Measurements from ENCODE around the gene TMEM214.

TMEM214 gene

DNA sequence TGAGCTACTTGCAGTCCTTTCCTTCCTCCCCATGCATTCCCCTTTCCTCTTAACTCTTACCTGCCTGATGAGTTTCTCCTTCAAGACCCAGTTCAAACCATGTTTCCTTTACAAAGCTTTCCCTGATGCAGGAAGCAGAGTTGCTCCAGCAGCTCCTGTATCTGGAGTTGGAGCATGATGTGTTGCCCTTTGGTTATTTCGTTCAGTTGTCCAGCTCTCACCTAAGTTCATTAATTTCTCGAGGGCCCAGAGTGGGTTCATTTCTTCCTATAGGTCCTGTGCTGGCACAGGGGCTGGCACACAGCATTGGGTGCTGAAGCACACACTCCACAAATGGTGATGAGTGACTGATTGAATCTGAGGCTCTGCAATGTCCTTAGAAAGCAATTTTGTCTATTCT lies 23.0 kb upstream of the TMEM214 start:
- no peak for DNase-seq (ENCODE audit: low read depth, low spot score)

DNA sequence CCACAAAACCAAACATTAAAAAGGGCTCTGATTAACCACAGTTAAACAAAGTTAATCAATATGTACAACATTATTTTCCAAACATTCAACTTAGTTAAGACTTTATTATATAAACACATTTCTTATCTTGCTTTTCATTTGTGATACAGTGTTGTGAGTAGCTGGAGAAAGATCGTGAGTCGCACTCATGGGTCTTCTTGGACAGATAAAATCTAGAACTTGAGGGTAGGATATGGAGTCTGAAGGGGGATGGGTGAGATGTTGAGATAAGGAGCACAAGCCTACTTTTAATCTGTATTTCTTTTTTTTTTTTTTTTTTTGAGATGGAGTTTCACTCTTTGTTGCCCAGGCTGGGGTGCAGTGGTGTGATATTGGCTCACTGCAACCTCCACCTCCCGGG lies 22.6 kb upstream of the TMEM214 start:
- no peak for DNase-seq (ENCODE audit: low read depth, low spot score)

DNA sequence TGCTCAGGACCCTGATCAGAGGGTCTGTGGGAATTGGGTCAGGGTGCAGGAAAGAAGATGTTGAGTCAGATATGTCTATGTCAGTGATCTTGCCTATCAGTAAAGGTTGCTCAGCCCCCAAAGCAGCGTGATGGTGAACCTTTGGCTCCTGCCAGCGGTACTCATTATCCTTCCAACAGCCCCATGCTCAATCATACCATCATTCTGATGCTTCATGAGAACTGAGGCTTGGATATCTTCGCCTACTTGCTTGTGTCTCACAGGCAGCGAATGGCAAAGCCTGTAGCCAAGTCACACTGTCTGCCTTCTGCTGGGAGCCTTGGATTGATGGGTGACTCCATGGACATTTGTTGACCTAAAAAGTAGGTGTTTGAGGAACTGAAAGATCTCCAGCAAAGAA lies 19.0 kb upstream of the TMEM214 start:
- DNase-seq (ENCODE audit: low read depth, low spot score): no peak

- DNase-seq (ENCODE audit: low read depth, low spot score): no peak
Observed at GRCh38 chr2:27014771-27015433, 17.9 kb upstream of the TMEM214 start.

- DNase-seq (ENCODE audit: low read depth, low spot score): no peak
Observed at GRCh38 chr2:27016801-27017325, 15.9 kb upstream of the TMEM214 start.

- DNase-seq (ENCODE audit: low read depth, low spot score): no peak
Observed at GRCh38 chr2:27018142-27018541, 14.6 kb upstream of the TMEM214 start.

- no peak for DNase-seq (ENCODE audit: low read depth, low spot score)
Observed at GRCh38 chr2:27019459-27019858, 13.3 kb upstream of the TMEM214 start.

GRCh38 chr2:27019931-27020855 lies 12.6 kb upstream of the TMEM214 start:
- DNase-seq (ENCODE audit: low read depth, low spot score): no peak

DNA sequence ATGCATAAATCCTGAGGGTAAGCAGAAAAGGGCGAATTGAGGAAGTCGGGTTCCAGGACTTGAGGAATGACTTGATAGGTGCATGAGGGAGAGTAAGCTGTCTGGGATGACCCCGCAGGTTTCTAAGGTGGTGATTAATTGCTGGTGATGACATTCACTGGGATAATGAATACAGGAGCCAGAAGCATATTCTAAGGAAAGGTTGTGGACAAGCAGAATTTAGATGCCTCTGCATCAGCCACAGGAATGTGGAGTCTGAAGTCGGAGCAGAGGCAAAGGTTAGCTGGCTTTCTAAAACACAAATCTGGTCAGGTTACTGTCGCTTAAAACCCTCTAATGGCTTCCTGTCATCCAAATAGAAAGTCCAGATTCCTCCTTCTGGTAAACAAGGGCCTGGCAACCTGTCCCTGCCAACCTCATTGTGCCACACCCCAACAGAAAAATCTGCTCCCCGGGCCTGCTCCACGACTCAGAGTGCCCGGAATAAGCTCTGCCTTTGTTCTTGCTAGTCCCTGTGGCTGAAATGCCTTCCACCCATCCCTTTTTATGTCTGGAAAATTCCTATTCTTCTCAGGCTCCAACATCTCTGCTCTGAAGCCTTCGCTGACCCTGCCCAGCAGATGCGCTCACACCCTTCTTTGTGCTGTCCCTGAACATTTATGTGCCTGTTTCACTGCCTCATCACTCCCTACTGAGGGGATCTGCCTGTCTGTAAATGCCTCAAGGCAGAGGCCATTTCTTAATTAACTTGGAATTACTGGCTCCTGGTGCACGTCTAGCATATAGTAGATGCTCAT lies 11.3 kb upstream of the TMEM214 start:
- no peak for DNase-seq (ENCODE audit: low read depth, low spot score)

DNA sequence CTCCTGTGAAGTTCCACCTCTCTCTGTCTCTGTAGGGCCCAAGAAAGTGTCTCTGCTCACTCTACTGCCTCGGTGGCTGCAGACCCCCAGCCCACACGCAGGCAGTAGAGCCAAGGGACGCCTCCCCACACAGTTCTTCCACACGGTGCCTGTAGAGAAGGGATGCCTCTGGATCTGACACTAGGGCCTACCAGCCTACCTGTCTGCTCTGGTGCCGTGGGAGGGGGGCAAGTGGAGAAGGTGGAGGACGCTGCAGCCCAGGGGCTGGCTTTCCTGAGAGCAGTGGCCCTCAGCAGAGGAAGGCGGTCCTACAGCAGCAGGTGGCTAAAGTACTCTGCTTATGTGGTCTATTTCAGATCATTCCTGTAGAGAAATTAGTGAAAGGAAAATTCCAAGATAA lies 9.0 kb upstream of the TMEM214 start:
- no peak for DNase-seq (ENCODE audit: low read depth, low spot score)

- no peak for DNase-seq (ENCODE audit: low read depth, low spot score)
Observed at GRCh38 chr2:27024188-27024587, 8.6 kb upstream of the TMEM214 start.

DNA sequence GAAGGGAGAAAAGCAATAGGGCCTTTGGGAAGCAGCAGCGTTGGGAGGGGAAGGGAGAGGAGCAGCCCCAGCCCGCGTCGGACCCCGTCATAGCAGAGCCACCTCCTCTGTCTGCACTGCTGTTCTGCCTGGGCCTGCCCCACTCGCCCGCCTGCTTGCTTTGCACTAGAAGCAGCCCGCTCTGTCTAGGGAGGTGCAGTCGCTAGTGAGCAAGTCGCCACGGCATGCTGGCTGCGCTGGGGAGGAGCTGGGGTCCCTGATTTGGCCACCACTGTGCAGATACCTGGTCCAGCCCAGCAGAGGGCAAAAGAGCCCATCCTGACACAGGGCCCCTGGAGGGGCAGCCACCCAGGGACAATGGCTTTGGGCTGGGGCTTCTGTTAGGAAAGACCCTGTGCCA lies 8.0 kb upstream of the TMEM214 start:
- DNase-seq (ENCODE audit: low read depth, low spot score): no peak

- DNase-seq (ENCODE audit: low read depth, low spot score): no peak
Observed at GRCh38 chr2:27025281-27025800, 7.4 kb upstream of the TMEM214 start.

GRCh38 chr2:27025861-27026851 lies 6.6 kb upstream of the TMEM214 start:
- DNase-seq (ENCODE audit: low read depth, low spot score): no peak

GRCh38 chr2:27027211-27027651 lies 5.5 kb upstream of the TMEM214 start:
- DNase-seq (ENCODE audit: low read depth, low spot score): no peak

- no peak for DNase-seq (ENCODE audit: low read depth, low spot score)
Observed at GRCh38 chr2:27029051-27029450, 3.7 kb upstream of the TMEM214 start.

- DNase-seq (ENCODE audit: low read depth, low spot score): no peak
Observed at GRCh38 chr2:27033253-27033852, 588 bp downstream of the TMEM214 start.

GRCh38 chr2:27038012-27038411 lies 5.2 kb downstream of the TMEM214 start:
- no peak for DNase-seq (ENCODE audit: low read depth, low spot score)

GRCh38 chr2:27038631-27039339 lies 6.0 kb downstream of the TMEM214 start:
- DNase-seq (ENCODE audit: low read depth, low spot score): no peak

All from activated CD4-positive, CD25-positive, alpha-beta regulatory T cell treated with anti-CD3 and anti-CD28 coated beads, Interleukin-2, amount 50 U/mL, for 16 hours (primary cell).